NCI-H1694 (cell line): ENCODE results near the gene DPH5.
"Not testable (repeated sequence)": the region's sequence is repeated elsewhere in the genome, so short reads cannot be mapped to it uniquely, and the experiment has no call there.

Experiments used
- DNase-seq: peaks from one replicate; lab custom pipeline; 2025; lab: John Stamatoyannopoulos, UW

Gene DPH5

GRCh38 chr1:101025657-101026429 lies at the start of gene DPH5:
TSS of gene DPH5 (minus strand) at chr1:101025784. CDS start at chr1:101025443, 341 bp downstream.
- peak; percentile 83 for DNase-seq

GRCh38 chr1:101073836-101074235 lies 48.3 kb upstream of the DPH5 start:
- no peak for DNase-seq

- DNase-seq, result no peak
These were observed 45.9 kb upstream of the DPH5 start for GRCh38 chr1:101071470-101071891.

GRCh38 chr1:101069158-101069557 lies 43.6 kb upstream of the DPH5 start:
- DNase-seq, result no peak

GRCh38 chr1:101066937-101067335 lies 41.4 kb upstream of the DPH5 start:
- not testable (repeated sequence) for DNase-seq

GRCh38 chr1:101066260-101066936 lies 40.8 kb upstream of the DPH5 start:
- DNase-seq, result no peak

GRCh38 chr1:101065575-101065974 lies 40.0 kb upstream of the DPH5 start:
- DNase-seq, result no peak

- no peak for DNase-seq
These were observed 39.1 kb upstream of the DPH5 start for GRCh38 chr1:101064697-101065096.

GRCh38 chr1:101060992-101061391 lies 35.4 kb upstream of the DPH5 start:
- DNase-seq, result no peak

GRCh38 chr1:101059945-101060542 lies 34.5 kb upstream of the DPH5 start:
- no peak for DNase-seq

GRCh38 chr1:101055623-101056022 lies 30.0 kb upstream of the DPH5 start:
- DNase-seq, result no peak

- DNase-seq, result no peak
These were observed 26.4 kb upstream of the DPH5 start for GRCh38 chr1:101051688-101052638.

- DNase-seq, result no peak
These were observed 25.3 kb upstream of the DPH5 start for GRCh38 chr1:101050869-101051268.

- DNase-seq, result no peak
These were observed 19.2 kb upstream of the DPH5 start for GRCh38 chr1:101044749-101045148.

- no peak for DNase-seq
These were observed 18.7 kb upstream of the DPH5 start for GRCh38 chr1:101044259-101044658.

- DNase-seq, result no peak
These were observed 18.2 kb upstream of the DPH5 start for GRCh38 chr1:101043776-101044175.

GRCh38 chr1:101041300-101041699 lies 15.7 kb upstream of the DPH5 start:
- DNase-seq, result no peak

- DNase-seq, result no peak
These were observed 15.1 kb upstream of the DPH5 start for GRCh38 chr1:101040666-101041065.

GRCh38 chr1:101039245-101039644 lies 13.7 kb upstream of the DPH5 start:
- no peak for DNase-seq

GRCh38 chr1:101037316-101037715 lies 11.7 kb upstream of the DPH5 start:
- no peak for DNase-seq

GRCh38 chr1:101033017-101033416 lies 7.4 kb upstream of the DPH5 start:
- DNase-seq, result no peak

- DNase-seq, result not testable (repeated sequence)
These were observed 6.5 kb upstream of the DPH5 start for GRCh38 chr1:101032129-101032528.
